NCI-H1105 treated with DMSO at 0.1 percent for 48 hours (cell line): ENCODE data around the gene GSK3A.

Source experiments
- DNase-seq: peaks from one replicate; lab custom pipeline; 2025; lab: John Stamatoyannopoulos, UW

Gene GSK3A

GRCh38 chr19:42249149-42249750 lies 6.8 kb upstream of the GSK3A start:
- DNase-seq = no peak

GRCh38 chr19:42248270-42249148 lies 6.1 kb upstream of the GSK3A start:
- no peak for DNase-seq

- no peak for DNase-seq
Measured at GRCh38 chr19:42247640-42248199, 5.3 kb upstream of the GSK3A start.

- DNase-seq = no peak
Measured at GRCh38 chr19:42246922-42247639, 4.7 kb upstream of the GSK3A start.

- DNase-seq = no peak
Measured at GRCh38 chr19:42246143-42246921, 3.9 kb upstream of the GSK3A start.

GRCh38 chr19:42245231-42245630 lies 2.8 kb upstream of the GSK3A start:
- DNase-seq = no peak

- peak; percentile 96 for DNase-seq
Measured at GRCh38 chr19:42244347-42245220, 2.2 kb upstream of the GSK3A start.

- DNase-seq = no peak
Measured at GRCh38 chr19:42242069-42242511, 312 bp downstream of the GSK3A start.

- no peak for DNase-seq
Measured at GRCh38 chr19:42241279-42241678, 1.1 kb downstream of the GSK3A start.

- no peak for DNase-seq
Measured at GRCh38 chr19:42239544-42240220, 2.7 kb downstream of the GSK3A start.

GRCh38 chr19:42235181-42235580 lies 7.2 kb downstream of the GSK3A start:
- no peak for DNase-seq

GRCh38 chr19:42234364-42234763 lies 8.0 kb downstream of the GSK3A start:
- no peak for DNase-seq

- DNase-seq = no peak
Measured at GRCh38 chr19:42233678-42234292, 8.6 kb downstream of the GSK3A start.

- DNase-seq = no peak
Measured at GRCh38 chr19:42233106-42233505, 9.3 kb downstream of the GSK3A start.

GRCh38 chr19:42232435-42232834 lies 10.0 kb downstream of the GSK3A start:
- no peak for DNase-seq

GRCh38 chr19:42230571-42230970 lies 11.8 kb downstream of the GSK3A start:
- DNase-seq = no peak

GRCh38 chr19:42229855-42230351 lies 12.5 kb downstream of the GSK3A start:
- no peak for DNase-seq

GRCh38 chr19:42229301-42229854 lies 13.0 kb downstream of the GSK3A start:
- no peak for DNase-seq

- no peak for DNase-seq
Measured at GRCh38 chr19:42228641-42229040, 13.8 kb downstream of the GSK3A start.
